PC-3 (cell line): Measurements from ENCODE around the gene CEND1. TPM values are rescaled to one million over a fixed set of nuclear protein-coding genes. Genes with fewer than 3 reads are reported as not detected.

Source experiments
- ATAC-seq: fragments of 200-7000 bp; cut with Tn5 transposase; 2 replicates; pipeline ENCODE4 v1.9.1; 2020; ENCODE audit warnings: mild to moderate bottlenecking, moderate library complexity
- BruUV-seq: library from RNA; stranded (reverse); fragments of 400-500 nt; replicated peaks from 2 replicates; lab custom pipeline; 2021; lab: Mats Ljungman, UMichigan
- CTCF ChIA-PET: fragments of 300-600 bp; sonication (Branson Sonifier 250); formaldehyde crosslinking; loops from one replicate; lab custom pipeline; 2022; ENCODE audit warnings: antibody characterized with exemption; lab: Charles Lee
- POLR2A ChIA-PET: fragments of 300-600 bp; sonication (Branson Sonifier 250); formaldehyde crosslinking; loops from one replicate; lab custom pipeline; 2022; ENCODE audit warnings: antibody characterized with exemption; ENCODE audit not compliant: unreplicated experiment; lab: Charles Lee
- DNase-seq: peaks from one replicate; pipeline ENCODE4 v3.0.0-alpha.2; 2015
- H2AFZ ChIP-seq: fragments of 300-600 bp; sonication (generic); 2 replicates; pipeline ENCODE4 v1.6.0; 2016; ENCODE audit warnings: antibody characterized with exemption, low read length
- H3F3A ChIP-seq: fragments of 300-600 bp; sonication (generic); one replicate; pipeline ENCODE4 v1.6.0; 2017; ENCODE audit warnings: antibody characterized with exemption, low read length, control low read depth, mild to moderate bottlenecking; ENCODE audit not compliant: unreplicated experiment
- H3K27ac ChIP-seq: fragments of 300-600 bp; sonication (generic); 2 replicates; pipeline ENCODE4 v1.5.1; 2016; ENCODE audit warnings: mild to moderate bottlenecking, low read length
- H3K27me3 ChIP-seq: fragments of 300-600 bp; sonication (generic); 2 replicates; pipeline ENCODE4 v1.6.1; 2016; ENCODE audit warnings: low read length, mixed read lengths
- H3K36me3 ChIP-seq: fragments of 300-600 bp; sonication (generic); 2 replicates; pipeline ENCODE4 v1.6.1; 2016; ENCODE audit warnings: low read depth, mixed run types, low read length, mixed read lengths
- H3K4me1 ChIP-seq: fragments of 300-600 bp; sonication (generic); 2 replicates; pipeline ENCODE4 v1.5.1; 2016; ENCODE audit warnings: low read length; ENCODE audit not compliant: insufficient read depth
- H3K4me2 ChIP-seq: fragments of 300-600 bp; sonication (generic); 2 replicates; pipeline ENCODE4 v1.6.0; 2016; ENCODE audit warnings: low read length
- H3K4me3 ChIP-seq: fragments of 300-600 bp; sonication (generic); 2 replicates; pipeline ENCODE4 v1.5.1; 2016; ENCODE audit warnings: mild to moderate bottlenecking, low read length, mixed read lengths
- H3K79me2 ChIP-seq: fragments of 300-600 bp; sonication (generic); 2 replicates; pipeline ENCODE4 v1.6.1; 2017; ENCODE audit warnings: low read length, mixed read lengths
- H3K9ac ChIP-seq: fragments of 300-600 bp; sonication (generic); 2 replicates; pipeline ENCODE4 v1.6.0; 2016; ENCODE audit warnings: mild to moderate bottlenecking, low read length
- H3K9me2 ChIP-seq: fragments of 300-600 bp; sonication (generic); replicated peaks from 2 replicates; pipeline ENCODE4 v1.6.1; 2016; ENCODE audit warnings: mixed run types, low read length, mixed read lengths
- H3K9me3 ChIP-seq: fragments of 300-600 bp; sonication (generic); 2 replicates; pipeline ENCODE4 v1.6.1; 2016; ENCODE audit warnings: low read length, mixed read lengths
- H4K20me1 ChIP-seq: fragments of 300-600 bp; sonication (generic); 2 replicates; pipeline ENCODE4 v1.6.1; 2016; ENCODE audit warnings: low read length, mixed read lengths
- EZH2 ChIP-seq: fragments of 300-600 bp; sonication (generic); IDR thresholded peaks from one replicate; pipeline ENCODE4 v1.6.1; 2017; ENCODE audit warnings: antibody characterized with exemption, mild to moderate bottlenecking, low read length; ENCODE audit not compliant: unreplicated experiment
- EZH2phosphoT487 ChIP-seq: fragments of 300-600 bp; sonication (generic); IDR thresholded peaks from 2 replicates; pipeline ENCODE4 v1.6.1; 2018; ENCODE audit warnings: mild to moderate bottlenecking, antibody characterized with exemption, low read length, borderline replicate concordance
- intact Hi-C: fragments of 100-400 bp; cut with micrococcal nuclease; formaldehyde crosslinking; loops from 2 replicates; pipeline ENCODE4 v1.9.0; 2023
- total RNA-seq: library from RNA; depleted of rRNA; stranded (reverse); fragments of >200 nt; gene quantifications from 2 replicates; pipeline ENCODE4 v1.2.3, GENCODE V29; 2014
- TF ChIP-seq, protein P1 (sequence below): fragments of 300-600 bp; sonication (generic); conservative IDR thresholded peaks from 2 replicates; pipeline ENCODE4 v1.5.1; 2017; ENCODE audit warnings: antibody characterized with exemption, low read depth, mild to moderate bottlenecking, low read length

Gene CEND1
- total RNA-seq, 1 experiment from 2014 or later: not detected

DNA sequence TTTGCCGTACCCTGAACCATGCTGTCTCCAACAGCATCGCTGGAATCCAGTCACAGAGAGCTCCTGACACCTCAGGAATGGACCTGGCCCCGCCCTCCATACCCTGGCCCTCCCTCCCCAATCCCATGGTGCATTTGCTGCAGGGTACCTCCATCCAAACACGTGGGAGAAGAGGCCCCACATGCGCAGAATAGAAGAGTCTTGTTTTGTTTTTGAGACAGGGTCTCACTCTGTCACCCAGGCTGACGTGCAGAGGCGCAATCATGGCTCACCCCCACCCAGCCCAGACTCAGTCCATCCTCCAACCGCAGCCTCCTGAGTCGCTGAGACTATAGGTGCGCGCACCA is 26.5 kb upstream of the CEND1 start:
- H3K4me1 ChIP-seq: peaks cover 27% of the 10 kb centered on the region

DNA sequence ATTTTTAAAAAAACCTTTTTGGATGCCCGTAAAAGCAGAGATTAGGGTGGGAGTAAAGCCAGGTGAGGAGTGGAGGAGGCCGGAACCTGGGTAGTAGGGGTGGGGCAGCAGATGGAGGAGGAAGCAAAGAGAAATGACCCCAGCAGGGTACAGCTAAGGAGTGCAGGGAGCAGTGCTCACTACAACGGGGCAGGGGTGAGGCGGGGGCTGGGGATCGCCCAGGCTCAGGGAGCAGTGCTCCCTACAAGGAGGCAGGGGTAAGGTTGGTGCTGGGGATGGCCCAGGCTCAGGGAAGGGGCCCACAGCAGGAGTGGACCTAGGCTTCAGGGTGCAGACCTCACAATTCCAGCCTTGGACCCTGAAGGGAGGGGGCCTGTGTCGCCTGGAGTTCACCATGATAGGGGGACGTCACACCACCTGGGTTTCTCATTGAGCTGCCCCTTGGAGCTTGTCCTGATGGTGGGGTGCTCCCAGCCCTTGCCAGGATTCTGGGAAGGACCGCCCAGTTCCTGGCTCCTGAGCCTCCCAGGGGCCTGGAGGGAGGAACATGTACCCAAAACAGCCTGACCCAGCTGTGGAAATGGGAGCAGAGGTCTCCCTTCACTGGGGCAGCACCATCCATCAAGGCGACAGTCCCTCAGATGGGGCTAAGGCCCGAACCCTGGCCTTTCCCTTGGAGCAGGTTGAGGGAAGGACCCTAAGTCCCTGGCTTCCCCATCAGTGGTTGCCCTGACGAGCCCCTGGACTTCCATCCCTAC is 26.0 kb upstream of the CEND1 start:
- Histone ChIP-seq H3K4me2 (no peak overlapping the region), H3K79me2 (peaks cover 30% of the 10 kb centered on the region), H2AFZ (no peak overlapping the region), H3K9me2 (no peaks in the 10 kb centered on the region), H4K20me1 (peaks cover 33% of the 10 kb centered on the region), H3K9me3 (no peaks in the 10 kb centered on the region), H3K9ac (no peak overlapping the region), H3F3A (peaks cover 5% of the 10 kb centered on the region), H3K4me1 (peaks cover 27% of the 10 kb centered on the region), H3K27ac (no peak overlapping the region), H3K4me3 (no peak overlapping the region), H3K36me3 (peaks cover 29% of the 10 kb centered on the region), H3K27me3 (no peaks in the 10 kb centered on the region)
- ChIA-PET POLR2A (no interaction called here), CTCF (no interaction called here)
- ATAC-seq (no peak), DNase-seq (no peak)
- intact Hi-C loops: no loop called here
- no TSS peak for BruUV-seq
- no peak for TF ChIP-seq EZH2
- no peak for TF ChIP-seq EZH2phosphoT487
- TF ChIP-seq, protein P1, sequence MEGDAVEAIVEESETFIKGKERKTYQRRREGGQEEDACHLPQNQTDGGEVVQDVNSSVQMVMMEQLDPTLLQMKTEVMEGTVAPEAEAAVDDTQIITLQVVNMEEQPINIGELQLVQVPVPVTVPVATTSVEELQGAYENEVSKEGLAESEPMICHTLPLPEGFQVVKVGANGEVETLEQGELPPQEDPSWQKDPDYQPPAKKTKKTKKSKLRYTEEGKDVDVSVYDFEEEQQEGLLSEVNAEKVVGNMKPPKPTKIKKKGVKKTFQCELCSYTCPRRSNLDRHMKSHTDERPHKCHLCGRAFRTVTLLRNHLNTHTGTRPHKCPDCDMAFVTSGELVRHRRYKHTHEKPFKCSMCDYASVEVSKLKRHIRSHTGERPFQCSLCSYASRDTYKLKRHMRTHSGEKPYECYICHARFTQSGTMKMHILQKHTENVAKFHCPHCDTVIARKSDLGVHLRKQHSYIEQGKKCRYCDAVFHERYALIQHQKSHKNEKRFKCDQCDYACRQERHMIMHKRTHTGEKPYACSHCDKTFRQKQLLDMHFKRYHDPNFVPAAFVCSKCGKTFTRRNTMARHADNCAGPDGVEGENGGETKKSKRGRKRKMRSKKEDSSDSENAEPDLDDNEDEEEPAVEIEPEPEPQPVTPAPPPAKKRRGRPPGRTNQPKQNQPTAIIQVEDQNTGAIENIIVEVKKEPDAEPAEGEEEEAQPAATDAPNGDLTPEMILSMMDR: no peak

More for the DNA sequence above, 26.5 kb upstream of the CEND1 start:
- ChIA-PET POLR2A (no interaction called here), CTCF (no interaction called here)
- Histone ChIP-seq H3K27me3 (no peaks in the 10 kb centered on the region), H4K20me1 (peaks cover 29% of the 10 kb centered on the region), H3K27ac (no peak overlapping the region), H3K9me3 (no peaks in the 10 kb centered on the region), H3K36me3 (peaks cover 23% of the 10 kb centered on the region), H3F3A (peaks cover 5% of the 10 kb centered on the region), H2AFZ (no peak overlapping the region), H3K79me2 (peaks cover 29% of the 10 kb centered on the region), H3K9me2 (no peaks in the 10 kb centered on the region), H3K4me2 (no peak overlapping the region), H3K9ac (no peak overlapping the region), H3K4me3 (no peak overlapping the region)
- ATAC-seq (no peak), DNase-seq (no peak)
- intact Hi-C loops: no loop called here
- TF ChIP-seq EZH2: no peak
- TF ChIP-seq, protein P1: no peak
- no peak for TF ChIP-seq EZH2phosphoT487
- BruUV-seq: no TSS peak

DNA sequence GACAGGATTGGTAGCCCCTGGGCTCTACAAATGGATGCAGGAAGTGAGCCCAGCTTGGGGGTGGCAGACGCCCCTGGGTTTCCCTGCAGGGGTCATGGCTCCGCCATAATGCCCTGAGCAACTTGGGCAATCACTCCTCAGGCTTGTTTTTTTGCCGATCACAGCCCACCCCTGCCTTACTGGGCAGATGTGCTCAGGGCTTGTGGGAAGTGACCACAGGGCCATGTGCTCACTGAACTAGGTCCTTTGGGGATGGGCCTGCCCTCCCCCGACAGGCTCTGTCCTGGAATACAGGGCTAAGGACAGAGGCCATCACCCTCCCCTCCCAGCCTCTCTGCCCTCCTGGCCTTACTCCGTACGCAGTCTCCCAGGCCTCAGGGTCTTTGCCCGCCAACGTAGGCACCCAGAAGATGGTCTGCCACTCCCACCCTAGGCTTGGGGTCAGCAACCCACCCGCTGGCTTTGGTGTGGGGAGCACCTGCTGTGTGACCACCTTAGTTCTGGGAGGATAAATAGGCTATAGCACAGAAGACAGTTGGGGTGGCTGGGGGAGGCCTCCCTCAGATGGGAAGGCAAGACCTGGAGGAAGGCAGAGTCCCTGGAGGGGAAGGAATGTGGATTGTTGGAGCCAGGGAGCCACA is 23.7 kb upstream of the CEND1 start:
- CTCF ChIA-PET: no interaction called here
- TF ChIP-seq EZH2phosphoT487: no peak
- TF ChIP-seq EZH2: no peak
- TF ChIP-seq, protein P1: no peak
- Histone ChIP-seq H3K4me2 (no peak overlapping the region), H3F3A (peaks cover 5% of the 10 kb centered on the region), H3K79me2 (peaks cover 38% of the 10 kb centered on the region), H3K9ac (no peak overlapping the region), H3K4me3 (no peak overlapping the region), H3K4me1 (peaks cover 18% of the 10 kb centered on the region), H3K36me3 (peaks cover 33% of the 10 kb centered on the region), H3K27me3 (no peaks in the 10 kb centered on the region), H3K9me2 (no peaks in the 10 kb centered on the region), H3K27ac (no peak overlapping the region), H3K9me3 (no peaks in the 10 kb centered on the region), H2AFZ (no peak overlapping the region), H4K20me1 (peaks cover 34% of the 10 kb centered on the region)
- POLR2A ChIA-PET: no interaction called here
- ATAC-seq (no peak), DNase-seq (no peak)
- intact Hi-C loops: no loop called here
- BruUV-seq: no TSS peak
